Activated CD4-positive, alpha-beta memory T cell treated with anti-CD3 and anti-CD28 coated beads, Interleukin-2, amount 10 ng/mL, durations not matched to agents 7 days and 5 days (primary cell): ENCODE measurements around the gene MLXIP. TPM values are rescaled to one million over a fixed set of nuclear protein-coding genes. Genes with fewer than 3 reads are reported as not detected.

ENCODE experiments used
- CTCF ChIA-PET: fragments of 350-600 bp; sonication (Branson Sonifier 250); formaldehyde crosslinking; loops from one replicate; lab custom pipeline; 2021; ENCODE audit warnings: antibody characterized with exemption, inconsistent platforms; lab: Charles Lee
- POLR2A ChIA-PET: fragments of 350-600 bp; sonication (Branson Sonifier 250); formaldehyde crosslinking; loops from one replicate; lab custom pipeline; 2021; ENCODE audit warnings: antibody characterized with exemption; lab: Charles Lee
- DNase-seq: peaks from one replicate; pipeline ENCODE4 v3.0.0-alpha.2; 2020
- H3K27ac Mint-ChIP-seq: one replicate; pipeline ENCODE4 v1.8.0; 2021; ENCODE audit warnings: mild to moderate bottlenecking, mixed read lengths
- H3K27me3 Mint-ChIP-seq: one replicate; pipeline ENCODE4 v1.8.0; 2021; ENCODE audit warnings: mixed read lengths
- H3K36me3 Mint-ChIP-seq: one replicate; pipeline ENCODE4 v1.8.0; 2021; ENCODE audit warnings: low read depth, mixed read lengths
- H3K4me1 Mint-ChIP-seq: one replicate; pipeline ENCODE4 v1.8.0; 2021; ENCODE audit warnings: mixed read lengths
- H3K4me3 Mint-ChIP-seq: one replicate; pipeline ENCODE4 v1.8.0; 2021; ENCODE audit warnings: mild to moderate bottlenecking, mixed read lengths
- H3K9me3 Mint-ChIP-seq: one replicate; pipeline ENCODE4 v1.8.0; 2021; ENCODE audit warnings: mixed read lengths
- total RNA-seq, 2 experiments: library from RNA; stranded (reverse); gene quantifications; one replicate each; pipeline ENCODE4 v1.2.3, GENCODE V29; 2021

MLXIP gene
- total RNA-seq, 2 experiments from 2014 or later, result 26.0 to 29.6 TPM

- no peak overlapping the region for H3K27ac Mint-ChIP-seq
- no peak overlapping the region for H3K4me3 Mint-ChIP-seq
- ChIA-PET CTCF (interaction anchor here (0.9 kb wide), 1 partner anchor 38 kb away, joined by 6 read pairs; no protein-coding TSS in a partner anchor), POLR2A (interaction anchor here (1.3 kb wide), 1 partner anchor 11 kb away, joined by 3 read pairs; no protein-coding TSS in a partner anchor)
- H3K36me3 Mint-ChIP-seq, result peaks cover 50% of the 10 kb centered on the region
- no peaks in the 10 kb centered on the region for H3K27me3 Mint-ChIP-seq
- H3K9me3 Mint-ChIP-seq, result no peaks in the 10 kb centered on the region
- DNase-seq, result no peak
- H3K4me1 Mint-ChIP-seq, result peaks cover 47% of the 10 kb centered on the region
Observed at GRCh38 chr12:122084857-122085405, 6.4 kb downstream of the MLXIP start.

- Mint-ChIP-seq H3K27me3 (no peaks in the 10 kb centered on the region), H3K4me3 (no peak overlapping the region), H3K9me3 (no peaks in the 10 kb centered on the region), H3K27ac (no peak overlapping the region), H3K36me3 (peaks cover 48% of the 10 kb centered on the region), H3K4me1 (peaks cover 41% of the 10 kb centered on the region)
- no peak for DNase-seq
- ChIA-PET POLR2A (interaction anchor here (1.3 kb wide), 1 partner anchor 10 kb away, joined by 3 read pairs; no protein-coding TSS in a partner anchor), CTCF (no interaction called here)
Observed at GRCh38 chr12:122085591-122085990, 7.0 kb downstream of the MLXIP start.

GRCh38 chr12:122086116-122086515 lies 7.6 kb downstream of the MLXIP start:
- Mint-ChIP-seq H3K4me1 (peaks cover 38% of the 10 kb centered on the region), H3K36me3 (peaks cover 51% of the 10 kb centered on the region), H3K27me3 (no peaks in the 10 kb centered on the region), H3K9me3 (no peaks in the 10 kb centered on the region), H3K27ac (no peak overlapping the region), H3K4me3 (no peak overlapping the region)
- DNase-seq, result no peak
- CTCF ChIA-PET, result no interaction called here
- POLR2A ChIA-PET, result no interaction called here

GRCh38 chr12:122086641-122087285 lies 8.2 kb downstream of the MLXIP start:
- H3K9me3 Mint-ChIP-seq, result no peaks in the 10 kb centered on the region
- H3K36me3 Mint-ChIP-seq, result peaks cover 53% of the 10 kb centered on the region
- no peak overlapping the region for H3K27ac Mint-ChIP-seq
- peaks cover 35% of the 10 kb centered on the region for H3K4me1 Mint-ChIP-seq
- H3K27me3 Mint-ChIP-seq, result no peaks in the 10 kb centered on the region
- H3K4me3 Mint-ChIP-seq, result no peak overlapping the region
- DNase-seq, result no peak
- POLR2A ChIA-PET, result no interaction called here
- CTCF ChIA-PET, result no interaction called here

GRCh38 chr12:122087431-122088178 lies 9.0 kb downstream of the MLXIP start:
- DNase-seq, result no peak
- H3K36me3 Mint-ChIP-seq, result peaks cover 50% of the 10 kb centered on the region
- H3K27ac Mint-ChIP-seq, result no peak overlapping the region
- peaks cover 27% of the 10 kb centered on the region for H3K4me1 Mint-ChIP-seq
- no peaks in the 10 kb centered on the region for H3K9me3 Mint-ChIP-seq
- POLR2A ChIA-PET, result interaction anchor here (1.1 to 2.1 kb wide), 4 partner anchors 8 to 19 kb away, joined by 3 to 9 read pairs (median 6); partner anchors contain the start of gene MLXIP
- no peak overlapping the region for H3K4me3 Mint-ChIP-seq
- CTCF ChIA-PET, result no interaction called here
- no peaks in the 10 kb centered on the region for H3K27me3 Mint-ChIP-seq

- Mint-ChIP-seq H3K27me3 (no peaks in the 10 kb centered on the region), H3K4me1 (peaks cover 21% of the 10 kb centered on the region), H3K4me3 (no peak overlapping the region), H3K36me3 (peaks cover 45% of the 10 kb centered on the region), H3K9me3 (no peaks in the 10 kb centered on the region), H3K27ac (no peak overlapping the region)
- DNase-seq, result no peak
- CTCF ChIA-PET, result interaction anchor here (0.8 to 1.1 kb wide), 2 partner anchors 300 to 465 kb away, joined by 3 read pairs; no protein-coding TSS in a partner anchor
- POLR2A ChIA-PET, result interaction anchor here (1.1 to 2.1 kb wide), 4 partner anchors 8 to 20 kb away, joined by 3 to 9 read pairs (median 6); partner anchors contain the start of gene MLXIP
Observed at GRCh38 chr12:122088179-122088810, 9.7 kb downstream of the MLXIP start.

- no peaks in the 10 kb centered on the region for H3K9me3 Mint-ChIP-seq
- CTCF ChIA-PET, result interaction anchor here (0.6 to 1.3 kb wide), 4 partner anchors 28 to 466 kb away, joined by 3 read pairs; no protein-coding TSS in a partner anchor
- POLR2A ChIA-PET, result interaction anchor here (1.1 to 2.1 kb wide), 4 partner anchors 8 to 12 kb away, joined by 3 to 9 read pairs (median 6); partner anchors contain the start of gene MLXIP
- H3K27me3 Mint-ChIP-seq, result no peaks in the 10 kb centered on the region
- H3K36me3 Mint-ChIP-seq, result peaks cover 38% of the 10 kb centered on the region
- H3K27ac Mint-ChIP-seq, result no peak overlapping the region
- no peak for DNase-seq
- H3K4me1 Mint-ChIP-seq, result peaks cover 13% of the 10 kb centered on the region
- H3K4me3 Mint-ChIP-seq, result no peak overlapping the region
Observed at GRCh38 chr12:122089077-122089476, 10.5 kb downstream of the MLXIP start.

GRCh38 chr12:122090759-122091515 lies 12.4 kb downstream of the MLXIP start:
- Mint-ChIP-seq H3K27me3 (no peaks in the 10 kb centered on the region), H3K4me1 (peaks cover 11% of the 10 kb centered on the region), H3K27ac (no peak overlapping the region), H3K4me3 (no peak overlapping the region), H3K9me3 (no peaks in the 10 kb centered on the region), H3K36me3 (peaks cover 27% of the 10 kb centered on the region)
- ChIA-PET POLR2A (interaction anchor here (2.2 kb wide), 1 partner anchor 10 kb away, joined by 6 read pairs; no protein-coding TSS in a partner anchor), CTCF (interaction anchor here (0.8 to 1.4 kb wide), 2 partner anchors 9 to 36 kb away, joined by 3 read pairs; no protein-coding TSS in a partner anchor)
- DNase-seq, result no peak

- no peak overlapping the region for H3K27ac Mint-ChIP-seq
- H3K27me3 Mint-ChIP-seq, result no peaks in the 10 kb centered on the region
- POLR2A ChIA-PET, result no interaction called here
- no peak overlapping the region for H3K4me3 Mint-ChIP-seq
- no peak for DNase-seq
- H3K36me3 Mint-ChIP-seq, result peaks cover 14% of the 10 kb centered on the region
- H3K4me1 Mint-ChIP-seq, result peaks cover 15% of the 10 kb centered on the region
- CTCF ChIA-PET, result no interaction called here
- H3K9me3 Mint-ChIP-seq, result no peaks in the 10 kb centered on the region
Observed at GRCh38 chr12:122093098-122093883, 14.7 kb downstream of the MLXIP start.

- Mint-ChIP-seq H3K9me3 (no peaks in the 10 kb centered on the region), H3K4me3 (no peak overlapping the region), H3K27ac (no peak overlapping the region), H3K27me3 (no peaks in the 10 kb centered on the region), H3K36me3 (peaks cover 14% of the 10 kb centered on the region), H3K4me1 (peaks cover 22% of the 10 kb centered on the region)
- CTCF ChIA-PET, result no interaction called here
- POLR2A ChIA-PET, result no interaction called here
- no peak for DNase-seq
Observed at GRCh38 chr12:122094137-122094734, 15.7 kb downstream of the MLXIP start.
